COR-L47 (cell line): Measurements from ENCODE around the gene CDH6.

Source experiments
- DNase-seq: peaks from one replicate; lab custom pipeline; 2025; lab: John Stamatoyannopoulos, UW

CDH6 gene

GRCh38 chr5:31377274-31377946, 183.9 kb downstream of the CDH6 start:
- DNase-seq = no peak

GRCh38 chr5:31378136-31378535, 184.7 kb downstream of the CDH6 start:
- DNase-seq = no peak
